Inflammatory macrophage (primary cell): ENCODE measurements around the gene TNFRSF14.
"Not testable (repeated sequence)": the region's sequence is repeated elsewhere in the genome, so short reads cannot be mapped to it uniquely, and the experiment has no call there.

Experiments
- DNase-seq, 2 donors: peaks; one replicate each; pipeline ENCODE4 v3.0.0-alpha.2; 2020 to 2022

TNFRSF14 gene

DNA sequence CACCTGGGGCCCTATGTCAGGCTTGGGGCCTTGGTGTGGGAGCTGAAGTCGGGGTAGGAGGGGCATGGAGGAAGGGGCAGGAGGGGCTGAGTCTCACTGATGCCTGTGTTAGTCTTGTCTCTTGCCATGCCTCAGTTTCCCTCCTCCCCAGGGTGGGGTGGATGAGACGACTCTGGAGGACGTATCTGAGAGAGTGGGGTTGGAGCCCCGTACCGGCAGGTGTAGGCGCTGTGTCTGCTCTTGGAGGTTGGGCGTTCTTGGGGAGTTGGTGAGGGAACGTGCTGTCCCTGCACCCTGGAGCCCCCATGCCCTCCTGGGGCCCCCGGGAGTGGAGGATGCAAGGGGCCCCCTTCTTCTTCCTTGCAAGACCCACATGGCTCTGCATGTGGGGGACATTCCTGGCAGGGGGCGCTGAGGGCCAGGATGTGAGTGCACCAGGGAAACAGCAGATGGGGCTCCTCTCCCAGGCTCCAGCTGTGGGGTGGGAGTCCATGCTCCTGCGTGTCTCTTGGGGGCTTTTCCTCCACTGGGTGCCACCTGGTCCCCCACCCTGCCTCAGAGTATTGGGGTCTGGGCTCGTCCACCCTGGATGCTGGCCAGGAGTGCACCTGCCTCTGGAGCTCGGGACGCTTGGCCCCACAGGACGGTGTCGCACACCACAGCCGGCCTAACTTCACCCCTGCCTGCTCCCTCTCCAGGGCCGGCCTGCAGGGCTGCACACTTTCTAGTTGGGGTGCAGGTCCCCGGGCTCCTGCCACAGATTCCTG, 1.4 kb upstream of the TNFRSF14 start:
- DNase-seq, result peak; percentile 32 to 50

DNA sequence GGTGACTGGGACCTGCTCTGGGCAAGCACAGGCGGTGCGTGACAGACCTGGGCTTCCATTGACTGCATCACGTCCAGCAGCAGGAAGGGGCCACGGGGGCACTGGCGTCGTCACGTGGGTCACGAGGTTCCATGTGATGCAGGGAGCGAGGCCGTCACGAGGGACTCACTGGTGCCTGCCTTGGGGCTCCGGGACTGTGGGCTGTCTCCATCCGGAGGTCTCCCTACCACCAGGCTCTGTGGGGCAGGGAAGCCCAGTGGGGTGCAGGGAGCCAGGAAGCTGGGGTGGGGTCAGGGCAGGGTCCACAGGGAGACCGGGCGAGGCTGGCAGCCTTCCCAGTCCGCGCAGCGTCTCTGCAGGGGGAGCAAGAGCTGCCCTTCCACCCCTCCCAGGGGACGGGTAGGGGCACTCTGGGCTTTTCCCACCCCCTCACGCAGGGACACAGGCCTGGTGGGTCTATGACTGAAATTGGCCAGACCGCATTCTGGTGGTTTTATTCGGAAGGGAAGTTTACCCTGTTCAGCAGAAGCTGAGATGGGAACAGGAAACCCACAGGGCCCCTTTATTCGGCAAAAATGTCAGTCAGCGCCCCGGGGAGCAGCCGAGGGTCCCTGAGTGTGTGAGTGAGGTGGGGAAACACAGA, 416 bp upstream of the TNFRSF14 start:
- DNase-seq, result peak; percentile 93 to 97

DNA sequence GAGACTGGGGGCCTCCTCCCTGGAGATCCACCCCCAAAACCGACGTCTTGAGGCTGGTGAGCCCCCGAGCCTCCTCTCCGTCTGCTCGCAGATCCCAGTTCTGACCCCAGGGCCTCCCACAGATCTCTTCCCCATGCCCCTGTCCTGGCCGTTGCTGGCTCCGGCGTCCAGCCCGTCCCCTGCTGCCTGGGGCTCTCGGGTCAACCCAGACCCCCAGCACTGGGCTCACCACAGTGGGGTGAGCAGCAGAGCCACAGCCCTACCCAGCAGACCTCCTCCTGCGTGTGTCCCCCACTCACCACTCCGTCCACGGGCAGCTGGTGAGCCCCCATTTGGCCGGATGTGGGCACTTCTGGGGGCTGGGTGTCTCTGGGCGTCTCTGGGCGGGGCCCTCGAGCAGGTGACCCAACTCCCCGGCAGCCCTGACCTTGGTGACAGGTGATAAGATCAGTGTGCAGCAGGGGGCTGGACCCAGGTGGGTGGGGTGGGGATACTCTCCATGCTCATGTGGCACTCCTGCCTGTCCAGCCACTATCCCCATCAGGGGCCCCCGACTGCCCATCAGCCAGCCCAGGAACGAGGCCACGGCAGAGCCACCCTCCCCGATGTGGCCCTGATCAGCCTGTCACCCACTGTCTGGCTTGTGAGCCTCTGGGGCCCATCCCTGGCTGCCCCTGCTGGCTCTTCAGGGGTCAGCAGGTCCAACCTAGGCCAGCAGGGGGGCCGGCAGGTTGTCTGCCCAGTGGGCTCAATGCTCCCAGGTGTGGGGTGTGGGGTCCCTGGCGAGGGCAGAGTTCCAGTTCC, 709 bp downstream of the TNFRSF14 start:
- DNase-seq, result peak in 1 of 2 donors; percentile 54

DNA sequence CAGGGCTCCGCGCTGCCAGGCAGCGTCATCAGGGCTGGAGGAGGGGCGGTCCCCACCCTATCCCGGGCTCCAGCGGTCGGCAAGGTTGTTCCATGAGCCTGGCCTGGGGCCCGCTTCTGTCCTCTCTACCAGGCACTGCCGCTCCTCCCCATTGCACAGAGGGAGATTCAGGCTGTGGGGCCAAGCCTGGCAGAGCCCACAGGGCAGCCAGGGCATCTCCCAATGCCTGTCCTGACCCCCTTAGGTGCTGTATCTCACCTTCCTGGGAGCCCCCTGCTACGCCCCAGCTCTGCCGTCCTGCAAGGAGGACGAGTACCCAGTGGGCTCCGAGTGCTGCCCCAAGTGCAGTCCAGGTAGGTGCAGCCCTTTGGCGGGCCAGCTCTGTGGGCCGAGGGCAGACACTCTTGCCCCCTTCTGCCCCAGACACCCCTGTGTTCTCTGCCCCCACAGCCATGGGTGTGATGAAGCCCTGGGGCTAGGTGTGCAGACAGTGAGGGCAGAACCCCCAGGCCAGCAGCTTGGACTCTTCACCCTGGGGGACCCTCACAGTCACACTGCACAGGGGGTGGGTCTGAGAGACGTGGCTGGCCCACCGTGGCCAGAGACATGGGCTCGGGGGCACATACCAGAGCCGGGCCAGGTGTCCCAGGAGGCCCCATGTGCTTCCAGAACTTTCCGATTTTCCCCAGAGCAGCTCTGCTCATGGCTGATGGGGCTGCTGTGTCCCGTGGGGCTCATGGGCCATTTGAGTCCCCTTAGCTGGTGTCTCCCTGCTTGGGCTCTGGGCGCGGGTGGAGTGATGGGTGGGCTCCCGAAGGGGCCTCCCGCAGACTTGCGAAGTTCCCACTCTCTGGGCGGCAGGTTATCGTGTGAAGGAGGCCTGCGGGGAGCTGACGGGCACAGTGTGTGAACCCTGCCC, 1.6 kb downstream of the TNFRSF14 start:
- DNase-seq, result no peak

DNA sequence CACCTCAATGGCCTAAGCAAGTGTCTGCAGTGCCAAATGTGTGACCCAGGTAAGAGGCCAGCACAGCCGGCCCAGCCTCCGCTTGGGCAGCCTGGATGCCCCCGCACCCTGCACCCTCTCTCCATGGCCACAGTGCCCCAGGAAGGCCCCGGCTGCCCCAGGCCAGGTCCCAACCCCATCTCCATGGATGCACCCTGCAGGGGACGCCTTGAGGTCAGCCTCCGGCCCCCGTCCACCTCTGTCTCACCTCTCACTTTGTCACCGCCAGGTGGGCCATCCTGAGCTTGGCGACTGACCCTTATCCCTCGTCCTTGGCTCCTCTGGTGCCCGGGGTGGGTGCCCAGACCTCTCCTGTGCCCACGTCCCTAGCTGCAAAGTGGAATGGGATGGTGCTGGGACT, 2.2 kb downstream of the TNFRSF14 start:
- no peak for DNase-seq

DNA sequence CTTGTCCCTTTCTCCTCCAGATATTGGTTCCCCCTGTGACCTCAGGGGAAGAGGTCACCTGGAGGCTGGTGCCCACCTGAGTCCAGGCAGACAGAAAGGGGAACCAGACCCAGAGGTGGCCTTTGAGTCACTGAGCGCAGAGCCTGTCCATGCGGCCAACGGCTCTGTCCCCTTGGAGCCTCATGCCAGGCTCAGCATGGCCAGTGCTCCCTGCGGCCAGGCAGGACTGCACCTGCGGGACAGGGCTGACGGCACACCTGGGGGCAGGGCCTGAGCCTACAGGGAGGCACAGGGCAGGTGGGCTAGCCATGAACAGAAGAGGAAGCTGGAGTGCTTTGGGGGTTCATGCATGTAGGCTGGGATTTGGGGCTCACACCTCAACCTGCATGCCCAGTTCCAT, 2.7 kb downstream of the TNFRSF14 start:
- no peak for DNase-seq

DNA sequence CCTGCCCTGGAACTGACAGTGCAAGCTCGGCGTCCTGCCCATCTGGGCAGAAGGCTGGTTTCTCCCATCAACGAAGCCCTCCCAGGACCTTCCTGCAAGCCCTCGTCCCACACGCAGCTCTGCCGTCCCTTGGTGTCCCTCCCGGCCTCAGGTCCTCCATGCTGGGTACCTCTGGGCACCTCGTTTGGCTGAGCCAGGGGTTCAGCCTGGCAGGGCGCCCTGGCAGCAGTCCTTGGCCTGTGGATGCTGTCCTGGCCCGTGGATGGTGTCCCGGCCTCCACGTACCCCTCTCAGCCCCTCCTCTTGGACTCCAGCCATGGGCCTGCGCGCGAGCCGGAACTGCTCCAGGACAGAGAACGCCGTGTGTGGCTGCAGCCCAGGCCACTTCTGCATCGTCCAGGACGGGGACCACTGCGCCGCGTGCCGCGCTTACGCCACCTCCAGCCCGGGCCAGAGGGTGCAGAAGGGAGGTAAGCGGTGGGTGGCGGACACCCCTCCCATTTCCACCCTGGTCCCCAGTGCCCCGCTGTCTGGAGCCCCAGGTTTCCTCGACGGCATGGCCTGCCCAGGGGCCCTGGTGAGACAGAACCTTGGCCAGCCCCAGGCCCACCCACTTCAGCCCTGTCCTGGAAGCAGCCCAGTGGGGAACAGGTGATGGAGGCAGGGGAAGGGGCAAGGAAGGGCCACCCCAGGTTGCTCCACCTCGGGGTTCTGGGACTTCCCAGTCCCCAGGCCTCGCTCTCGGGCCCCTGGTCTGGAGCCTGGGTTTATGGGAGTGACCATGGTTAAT, 3.5 kb downstream of the TNFRSF14 start:
- no peak for DNase-seq

DNA sequence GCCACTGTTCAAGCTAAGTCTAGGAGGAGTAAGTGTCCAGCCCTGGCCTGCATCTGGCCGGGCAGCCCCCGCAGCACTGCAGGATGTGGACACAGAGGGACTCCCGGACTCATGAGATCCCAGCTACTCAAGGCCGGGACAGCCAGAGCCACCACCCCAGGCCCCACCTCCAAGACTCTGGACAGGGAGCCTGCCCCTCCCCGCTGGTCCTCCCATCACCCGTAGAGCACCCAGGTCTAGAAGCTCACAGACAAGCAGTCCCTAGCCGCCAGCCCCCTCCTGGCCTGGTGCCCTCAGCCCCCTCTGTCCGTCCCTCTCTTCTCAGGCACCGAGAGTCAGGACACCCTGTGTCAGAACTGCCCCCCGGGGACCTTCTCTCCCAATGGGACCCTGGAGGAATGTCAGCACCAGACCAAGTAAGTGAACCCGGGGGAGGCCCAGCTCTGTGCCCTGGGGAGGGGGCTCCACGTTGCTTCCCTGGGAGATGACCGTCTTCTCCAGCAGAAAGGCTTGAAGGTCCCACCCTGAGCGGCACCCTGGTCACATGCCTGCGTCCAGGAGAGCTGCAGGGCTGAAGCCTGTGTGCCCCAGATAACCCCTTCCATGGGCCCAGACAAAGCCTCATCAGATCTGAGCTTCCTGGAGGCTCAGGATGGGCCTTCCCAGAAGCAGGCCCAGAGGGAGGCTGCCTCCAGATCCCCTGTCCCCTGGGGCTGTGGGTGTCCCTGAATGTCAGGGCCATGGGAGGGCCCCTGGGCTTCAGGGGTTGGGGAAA, 4.3 kb downstream of the TNFRSF14 start:
- no peak for DNase-seq

DNA sequence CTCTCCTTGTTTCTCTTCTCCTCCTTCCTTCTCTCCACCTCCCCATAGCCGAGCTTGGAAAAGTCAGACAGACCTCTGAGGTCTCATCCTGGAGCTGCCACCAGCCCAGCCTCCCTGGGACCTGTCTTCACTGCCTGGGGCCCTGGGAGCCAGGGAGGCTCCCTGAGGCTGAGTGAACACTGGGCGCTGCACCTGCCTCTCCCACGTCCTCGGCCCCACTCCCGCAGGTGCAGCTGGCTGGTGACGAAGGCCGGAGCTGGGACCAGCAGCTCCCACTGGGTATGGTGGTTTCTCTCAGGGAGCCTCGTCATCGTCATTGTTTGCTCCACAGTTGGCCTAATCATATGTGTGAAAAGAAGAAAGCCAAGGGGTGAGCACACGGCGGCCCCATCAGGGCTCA, 5.3 kb downstream of the TNFRSF14 start:
- no peak for DNase-seq

DNA sequence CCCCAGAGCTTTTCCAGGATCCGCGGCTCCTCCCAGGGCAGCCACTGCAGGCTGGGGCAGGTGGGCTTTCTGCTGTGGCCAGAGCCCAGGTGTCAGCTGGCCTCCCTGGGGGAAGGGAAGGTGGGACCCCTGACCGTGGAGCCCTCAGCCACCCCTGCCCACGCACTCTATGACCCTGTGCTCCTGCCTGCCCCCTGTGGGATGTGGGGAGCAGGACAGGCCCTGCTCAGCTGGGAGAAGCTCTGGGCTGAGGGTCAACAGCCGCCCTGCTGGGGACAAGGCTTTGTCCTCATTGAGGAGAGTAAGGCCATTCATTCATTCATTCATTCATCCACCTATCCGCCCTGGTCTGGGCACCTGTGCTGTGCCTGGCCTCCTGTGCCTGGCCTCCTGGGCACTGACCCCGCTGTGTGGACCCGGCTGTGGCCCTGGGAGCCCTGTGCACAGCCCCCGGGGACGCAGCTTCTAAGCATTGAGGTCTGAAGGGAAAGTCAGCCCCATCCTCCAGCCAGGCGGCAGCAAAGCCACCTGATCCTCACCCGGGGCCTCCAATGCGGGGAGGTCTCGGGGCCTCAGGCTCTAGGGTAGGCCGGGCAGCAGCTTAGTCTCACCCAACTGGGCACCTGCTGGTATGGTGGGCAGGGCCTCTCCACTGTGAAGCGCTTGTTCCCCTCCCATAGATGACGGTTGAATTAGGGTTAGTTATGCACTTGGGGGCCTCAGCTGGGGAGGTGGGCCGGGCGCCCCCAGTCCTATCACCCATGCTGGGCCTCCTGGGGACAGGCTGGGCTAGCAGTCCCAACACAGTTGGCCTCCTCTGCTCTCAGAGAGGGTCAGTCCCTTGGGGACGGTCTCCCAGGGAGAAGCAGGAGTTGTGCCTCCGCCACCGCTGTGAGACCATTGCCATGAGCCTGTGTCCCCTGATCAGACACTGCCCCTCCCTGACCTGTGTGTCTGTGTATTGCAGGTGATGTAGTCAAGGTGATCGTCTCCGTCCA, 6.0 kb downstream of the TNFRSF14 start:
- no peak for DNase-seq

DNA sequence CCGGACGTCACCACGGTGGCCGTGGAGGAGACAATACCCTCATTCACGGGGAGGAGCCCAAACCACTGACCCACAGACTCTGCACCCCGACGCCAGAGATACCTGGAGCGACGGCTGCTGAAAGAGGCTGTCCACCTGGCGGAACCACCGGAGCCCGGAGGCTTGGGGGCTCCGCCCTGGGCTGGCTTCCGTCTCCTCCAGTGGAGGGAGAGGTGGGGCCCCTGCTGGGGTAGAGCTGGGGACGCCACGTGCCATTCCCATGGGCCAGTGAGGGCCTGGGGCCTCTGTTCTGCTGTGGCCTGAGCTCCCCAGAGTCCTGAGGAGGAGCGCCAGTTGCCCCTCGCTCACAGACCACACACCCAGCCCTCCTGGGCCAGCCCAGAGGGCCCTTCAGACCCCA, 7.0 kb downstream of the TNFRSF14 start:
- DNase-seq, result no peak

DNA sequence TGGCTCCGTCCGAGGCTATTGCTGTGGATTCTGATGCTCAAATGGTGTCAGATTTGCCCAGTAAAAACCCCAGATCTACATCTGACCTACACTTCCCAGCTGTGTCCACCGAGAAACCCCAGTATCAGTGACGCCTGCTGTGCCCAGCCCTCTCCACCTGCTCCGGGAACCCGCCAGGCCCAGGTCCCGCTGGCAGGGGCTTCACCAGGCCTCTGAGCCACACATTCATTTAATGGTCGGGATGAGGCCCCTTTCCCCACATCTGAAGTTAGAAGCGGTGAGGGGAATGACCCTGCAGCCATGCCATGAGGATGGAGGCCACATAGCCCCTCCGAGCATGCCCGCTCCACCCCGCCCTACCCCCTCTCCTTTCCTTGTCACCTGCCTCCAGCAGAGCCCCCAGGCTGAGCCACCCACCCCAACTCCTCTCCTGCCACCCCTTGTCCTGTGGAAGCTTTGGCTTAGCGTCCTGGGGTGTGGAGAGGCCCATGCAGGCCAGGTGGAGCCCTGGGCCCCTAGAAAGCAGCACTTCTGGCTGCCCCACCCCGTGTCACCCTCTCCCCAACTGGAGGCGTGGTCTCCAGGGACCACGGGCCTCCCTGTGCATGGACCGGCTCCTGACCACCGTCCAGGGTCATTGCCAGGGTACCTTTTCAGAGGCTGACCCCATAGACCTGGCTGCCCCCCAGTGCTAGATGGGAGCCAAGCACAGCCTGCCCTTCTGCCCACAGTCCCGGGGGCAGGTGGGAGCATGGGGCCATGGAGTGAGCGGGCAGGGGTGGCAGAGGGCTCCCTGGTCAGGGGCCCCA, 8.0 kb downstream of the TNFRSF14 start:
- no peak for DNase-seq

DNA sequence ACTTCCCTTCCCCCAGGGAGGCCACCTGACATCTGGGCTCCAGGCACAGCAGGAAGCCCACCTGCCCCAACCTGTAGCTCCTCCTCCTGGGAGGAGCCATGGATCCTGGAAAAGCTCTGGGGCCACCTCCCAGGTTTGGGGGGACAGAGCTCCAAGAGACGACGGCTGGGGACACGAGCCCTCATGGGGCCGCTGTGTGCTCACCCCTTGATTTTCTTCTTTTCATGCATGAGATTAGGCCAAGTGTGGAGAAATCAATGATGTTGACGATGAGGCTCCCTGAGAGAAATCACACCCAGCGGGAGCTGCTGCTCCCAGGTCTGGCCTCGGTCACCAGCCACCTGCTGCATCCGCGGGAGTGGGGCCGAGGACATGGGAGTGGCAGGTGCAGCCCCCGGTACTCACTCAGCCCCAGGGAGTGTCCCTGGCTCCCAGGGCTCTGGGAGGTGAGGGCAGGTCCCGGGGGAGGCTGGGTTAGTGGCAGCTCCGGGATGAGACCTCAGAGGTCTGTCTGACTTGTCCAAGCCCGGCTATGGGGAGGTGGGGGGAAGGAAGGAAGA, 8.7 kb downstream of the TNFRSF14 start:
- DNase-seq, result no peak

DNA sequence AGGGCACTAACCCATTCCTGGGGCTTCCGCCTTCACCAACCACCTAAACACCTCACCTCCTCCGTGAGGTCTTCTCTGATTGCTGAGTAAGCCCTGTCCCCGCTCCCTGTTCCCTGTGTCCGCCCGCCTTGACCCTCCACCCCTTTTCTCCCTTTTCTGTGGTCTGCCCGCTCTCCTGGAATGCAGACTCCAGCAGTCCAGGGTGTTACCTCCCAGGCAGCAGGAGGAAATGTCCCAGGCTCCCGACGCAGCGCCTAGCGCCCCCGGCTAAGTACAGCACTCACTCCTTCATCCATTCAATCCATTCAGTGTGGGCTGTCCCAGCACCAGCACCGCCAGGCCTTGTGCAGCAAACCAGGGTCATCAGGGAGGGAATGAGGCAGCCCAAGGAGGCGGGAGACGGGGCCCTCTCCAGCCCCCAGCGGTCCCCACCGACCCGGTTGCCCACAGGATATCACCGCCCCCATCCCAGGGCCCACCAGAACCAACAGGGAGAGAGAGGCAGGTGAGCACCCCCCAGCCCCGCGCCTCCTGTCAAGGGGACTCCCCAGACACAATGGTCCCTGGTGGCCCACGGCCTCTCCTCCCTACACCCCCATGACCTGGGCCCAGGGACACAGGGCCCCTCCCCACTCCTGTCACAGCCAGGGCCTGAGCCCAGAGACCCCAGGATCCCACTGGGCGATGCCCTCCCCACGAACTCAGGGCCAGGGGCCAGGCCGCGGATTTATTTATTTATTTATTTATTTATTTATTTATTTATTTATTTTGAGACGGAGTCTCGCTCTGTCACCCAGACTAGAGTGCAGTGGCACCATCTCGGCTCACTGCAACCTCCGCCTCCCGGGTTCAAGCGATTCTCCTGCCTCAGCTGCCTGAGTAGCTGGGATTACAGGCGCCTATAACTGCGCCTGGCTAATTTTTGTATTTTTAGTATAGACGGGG, 10.2 kb downstream of the TNFRSF14 start:
- no peak for DNase-seq

DNA sequence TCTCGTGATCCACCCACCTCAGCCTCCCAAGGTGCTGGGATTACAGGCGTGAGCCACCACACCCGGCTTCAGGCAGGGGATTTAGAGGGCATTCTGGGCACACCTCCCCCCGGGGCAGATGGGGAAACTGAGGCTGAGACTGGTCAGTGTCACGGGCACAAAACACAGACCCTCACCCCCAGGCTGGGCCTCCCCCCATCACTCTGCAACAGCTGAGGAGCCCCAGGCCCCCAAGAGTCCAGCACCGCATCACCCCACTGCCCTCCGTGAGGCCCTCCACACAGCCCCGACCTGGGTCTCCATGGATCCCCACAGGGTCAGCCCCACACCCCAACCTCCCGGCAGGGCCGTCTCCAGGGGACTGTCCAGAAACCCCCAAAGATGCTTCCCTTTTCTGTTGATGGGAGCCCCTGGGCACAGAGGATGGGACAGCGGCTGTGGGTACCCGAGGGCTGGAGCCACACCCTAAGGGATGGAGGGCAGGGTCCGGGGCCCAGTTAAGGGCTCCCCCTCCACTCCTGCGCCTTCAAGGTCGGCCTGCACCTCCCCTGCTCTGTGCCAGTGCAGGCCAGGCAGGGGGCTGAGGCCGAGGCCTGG, 11.0 kb downstream of the TNFRSF14 start:
- no peak for DNase-seq

DNA sequence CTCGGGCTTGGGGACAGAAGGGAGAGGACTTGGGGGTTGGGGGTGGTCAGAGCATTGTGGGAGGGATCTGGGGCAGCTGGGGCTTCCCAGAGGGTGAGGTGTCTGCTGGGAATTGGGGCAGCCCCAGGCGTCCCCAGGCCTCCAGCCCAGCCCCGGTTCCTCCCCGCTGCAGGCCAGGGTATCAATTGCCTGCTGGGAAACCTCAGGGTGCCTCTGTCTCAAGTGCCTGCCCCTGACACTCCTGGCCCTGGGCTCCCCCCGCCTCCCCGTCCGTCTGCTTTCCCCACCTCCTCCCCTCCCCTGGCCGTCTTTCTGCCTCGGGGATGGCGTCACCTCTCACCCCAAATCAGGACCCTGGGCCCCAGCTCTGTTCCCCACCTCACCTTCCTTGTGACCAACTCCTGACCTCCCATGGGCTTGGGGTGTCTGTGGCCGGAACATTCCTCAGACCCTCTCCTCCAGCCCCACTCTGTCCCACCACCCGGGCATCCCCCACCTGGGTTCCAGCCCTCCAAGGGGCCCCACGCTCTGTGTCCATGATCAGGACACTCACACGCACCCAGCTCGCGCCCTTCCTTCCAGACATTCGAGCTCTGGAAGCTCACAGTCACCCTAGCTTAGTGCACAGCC, 12.1 kb downstream of the TNFRSF14 start:
- DNase-seq, result not testable (repeated sequence)
